ENCODE measurements around the gene SOX11.

DNA sequence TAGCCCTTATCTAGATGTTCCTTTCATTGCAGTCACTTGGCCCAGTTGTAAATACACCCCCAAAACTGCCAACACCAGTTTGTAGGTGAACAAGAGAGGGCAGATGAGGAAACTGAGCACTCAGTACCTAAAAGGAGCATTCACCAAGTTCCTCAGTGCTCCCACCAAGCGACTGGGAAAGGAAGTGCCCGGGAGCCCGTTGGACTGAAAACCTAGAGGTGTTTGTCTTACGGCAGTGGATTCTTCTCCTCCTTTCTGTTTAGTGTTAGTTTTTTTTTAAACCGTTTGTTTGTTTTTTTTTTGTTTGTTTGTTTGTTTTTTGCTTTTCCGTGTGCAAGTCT is 43.3 kb downstream of the SOX11 start:
- TF ChIP-seq SP1 (IDR thresholded peaks at IDR 0.05) (no peak), FOXM1 (IDR thresholded peaks at IDR 0.05; ENCODE audit: borderline replicate concordance) (no peak), TARDBP (IDR thresholded peaks at IDR 0.05) (no peak), NFRKB (IDR thresholded peaks at IDR 0.05) (no peak), ELF4 (IDR thresholded peaks at IDR 0.05) (no peak)
